T-helper 1 cell treated with Interleukin-12 subunit alpha and Interleukin-12 subunit beta and Interleukin-4 antibody, amounts not matched to agents 30 μg/mL and 1 μg/mL, for 36 hours (primary cell): Measurements from ENCODE around the gene DDHD1.

ENCODE experiments used
- H3K27ac Mint-ChIP-seq: one replicate; pipeline ENCODE4 v1.8.0; 2021; ENCODE audit warnings: mild to moderate bottlenecking, mixed read lengths
- H3K27me3 Mint-ChIP-seq: one replicate; pipeline ENCODE4 v1.8.0; 2021; ENCODE audit warnings: low read depth, mixed read lengths
- H3K36me3 Mint-ChIP-seq: one replicate; pipeline ENCODE4 v1.8.0; 2021; ENCODE audit warnings: low read depth, mixed read lengths
- H3K4me1 Mint-ChIP-seq: one replicate; pipeline ENCODE4 v1.8.0; 2021; ENCODE audit warnings: low read depth, mixed read lengths
- H3K4me3 Mint-ChIP-seq: one replicate; pipeline ENCODE4 v1.8.0; 2021; ENCODE audit warnings: mild to moderate bottlenecking, moderate library complexity, mixed read lengths
- H3K9me3 Mint-ChIP-seq: one replicate; pipeline ENCODE4 v1.8.0; 2021; ENCODE audit warnings: mixed read lengths

DDHD1 gene

DNA sequence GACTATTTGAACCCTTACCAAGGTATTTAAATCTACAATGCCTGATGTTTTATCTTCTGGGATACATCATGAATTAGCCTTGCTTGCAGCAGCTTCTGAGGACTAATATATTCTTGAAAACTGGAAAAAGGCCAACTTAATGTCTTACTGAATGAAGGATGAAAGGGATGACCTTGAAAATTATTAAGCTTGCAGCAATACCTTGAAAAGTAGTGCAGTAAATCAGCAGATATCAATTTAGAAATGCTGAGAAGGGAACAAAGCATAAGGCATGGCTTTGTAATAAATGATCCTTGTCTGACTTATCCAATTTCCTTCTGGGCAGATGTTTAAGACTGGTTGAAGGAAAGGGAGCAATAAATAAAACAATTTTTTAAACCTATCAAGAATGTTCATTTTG is 165.0 kb downstream of the DDHD1 start:
- Mint-ChIP-seq H3K4me1 (no peaks in the 10 kb centered on the region), H3K27me3 (peaks cover 27% of the 10 kb centered on the region), H3K36me3 (no peaks in the 10 kb centered on the region), H3K4me3 (no peak overlapping the region), H3K27ac (no peak overlapping the region), H3K9me3 (no peaks in the 10 kb centered on the region)

DNA sequence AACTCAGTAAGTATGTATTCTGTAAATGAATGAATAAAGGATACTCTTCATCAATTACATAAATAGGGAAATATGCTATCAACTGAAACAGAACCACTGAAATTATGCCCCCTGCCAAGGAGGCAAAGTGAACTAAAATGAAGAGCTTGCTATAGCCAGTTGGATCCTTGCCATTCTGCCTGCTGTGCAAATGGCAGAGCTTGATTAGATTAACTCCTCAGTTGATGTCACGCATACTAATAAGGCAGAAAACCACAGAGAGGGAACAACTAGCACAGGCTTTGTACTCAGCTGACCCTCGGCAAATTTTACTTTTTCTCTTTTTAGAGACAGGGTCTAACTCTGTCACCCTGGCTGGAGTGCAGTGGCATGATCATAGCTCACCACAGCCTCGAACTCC is 165.6 kb downstream of the DDHD1 start:
- H3K4me1 Mint-ChIP-seq: no peaks in the 10 kb centered on the region
- H3K27ac Mint-ChIP-seq: no peak overlapping the region
- H3K36me3 Mint-ChIP-seq: no peaks in the 10 kb centered on the region
- H3K4me3 Mint-ChIP-seq: no peak overlapping the region
- no peaks in the 10 kb centered on the region for H3K9me3 Mint-ChIP-seq
- H3K27me3 Mint-ChIP-seq: peaks cover 21% of the 10 kb centered on the region

DNA sequence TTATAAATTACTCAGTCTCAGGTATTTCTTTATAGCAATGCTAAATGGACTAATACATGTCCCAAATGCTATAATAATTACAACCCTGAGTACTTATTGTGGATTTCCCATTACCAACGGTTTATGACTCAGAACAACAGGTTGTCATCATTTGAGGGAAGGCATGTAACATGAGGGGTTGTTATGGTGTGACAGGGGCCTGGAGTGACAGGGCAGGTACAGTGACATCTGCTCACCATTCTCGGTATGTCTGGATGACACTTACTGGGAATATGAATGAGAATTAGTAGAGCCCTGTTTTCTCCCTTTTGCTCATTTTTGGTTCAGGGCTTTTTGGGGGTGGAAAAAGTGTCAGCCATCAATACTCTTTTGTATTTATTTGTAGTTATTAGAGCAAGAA is 166.1 kb downstream of the DDHD1 start:
- Mint-ChIP-seq H3K27ac (no peak overlapping the region), H3K4me1 (no peaks in the 10 kb centered on the region)

More for the DNA sequence above, 166.1 kb downstream of the DDHD1 start:
- peaks cover 19% of the 10 kb centered on the region for H3K27me3 Mint-ChIP-seq
- no peaks in the 10 kb centered on the region for H3K9me3 Mint-ChIP-seq
- H3K4me3 Mint-ChIP-seq: no peak overlapping the region
- no peaks in the 10 kb centered on the region for H3K36me3 Mint-ChIP-seq
